Fibroblast of lung (primary cell): ENCODE results near the gene NUP43.

Experiments
- EZH2 ChIP-seq: IDR thresholded peaks from 2 replicates; pipeline ENCODE4 v1.5.1; 2012; ENCODE audit warnings: low read length, control low read depth, mild to moderate bottlenecking; ENCODE audit errors: missing control alignments
- TF ChIP-seq, protein P1 (sequence below), 2 donors: IDR thresholded peaks in 1 of 2; conservative IDR thresholded peaks in 1 of 2; 1 replicate in 1 of 2; 2 replicates in 1 of 2; pipeline ENCODE4 v1.5.1; 2011 to 2012; ENCODE audit warnings: low read length in 2 of 2, control low read depth in 1 of 2, inconsistent platforms in 1 of 2, low read depth in 1 of 2, mild to moderate bottlenecking in 1 of 2

DNA sequence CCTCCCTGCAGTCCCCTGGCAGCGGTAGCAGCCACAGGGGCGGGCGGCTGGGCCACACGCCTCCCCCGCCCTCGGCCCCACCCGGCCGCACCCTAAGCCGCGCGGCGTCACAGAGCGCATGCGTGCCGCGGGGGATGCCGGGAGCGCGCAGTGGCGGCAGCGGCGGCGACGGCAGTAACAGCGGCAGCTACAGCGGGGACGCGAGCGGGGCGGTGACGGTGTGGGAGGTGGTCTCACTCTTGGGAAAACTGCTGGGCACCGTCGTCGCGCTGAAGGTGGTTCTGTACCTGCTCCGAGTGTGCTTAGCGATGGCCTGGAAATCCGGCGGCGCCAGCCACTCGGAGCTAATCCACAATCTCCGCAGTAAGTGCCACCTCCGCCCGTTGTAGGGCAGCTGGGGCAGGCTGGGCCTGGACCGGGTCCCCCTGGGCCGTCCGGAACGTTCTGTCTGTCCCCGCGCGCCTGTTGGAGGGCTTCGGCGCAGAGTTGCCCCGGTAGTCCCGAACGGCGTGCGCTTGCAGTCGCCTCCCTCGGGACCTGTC is 3.3 kb upstream of the NUP43 start, which contains the start of gene PCMT1:
- TF ChIP-seq, protein P1, sequence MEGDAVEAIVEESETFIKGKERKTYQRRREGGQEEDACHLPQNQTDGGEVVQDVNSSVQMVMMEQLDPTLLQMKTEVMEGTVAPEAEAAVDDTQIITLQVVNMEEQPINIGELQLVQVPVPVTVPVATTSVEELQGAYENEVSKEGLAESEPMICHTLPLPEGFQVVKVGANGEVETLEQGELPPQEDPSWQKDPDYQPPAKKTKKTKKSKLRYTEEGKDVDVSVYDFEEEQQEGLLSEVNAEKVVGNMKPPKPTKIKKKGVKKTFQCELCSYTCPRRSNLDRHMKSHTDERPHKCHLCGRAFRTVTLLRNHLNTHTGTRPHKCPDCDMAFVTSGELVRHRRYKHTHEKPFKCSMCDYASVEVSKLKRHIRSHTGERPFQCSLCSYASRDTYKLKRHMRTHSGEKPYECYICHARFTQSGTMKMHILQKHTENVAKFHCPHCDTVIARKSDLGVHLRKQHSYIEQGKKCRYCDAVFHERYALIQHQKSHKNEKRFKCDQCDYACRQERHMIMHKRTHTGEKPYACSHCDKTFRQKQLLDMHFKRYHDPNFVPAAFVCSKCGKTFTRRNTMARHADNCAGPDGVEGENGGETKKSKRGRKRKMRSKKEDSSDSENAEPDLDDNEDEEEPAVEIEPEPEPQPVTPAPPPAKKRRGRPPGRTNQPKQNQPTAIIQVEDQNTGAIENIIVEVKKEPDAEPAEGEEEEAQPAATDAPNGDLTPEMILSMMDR (conservative IDR thresholded peaks at IDR 0.05 in 1 of 2, IDR thresholded peaks at IDR 0.05 in 1 of 2; ENCODE audit: low read depth in 1 of 2, low read length in 2 of 2), result no peak
- no peak for TF ChIP-seq EZH2
